HepG2 (cell line): ENCODE measurements around the gene CMTM4. TPM values are rescaled to one million over a fixed set of nuclear protein-coding genes. Genes with fewer than 3 reads are reported as not detected.

Source experiments
- ATAC-seq: fragments of 200-7000 bp; cut with Tn5 transposase; 3 replicates; pipeline ENCODE4 v1.9.1; 2020; ENCODE audit warnings: mild to moderate bottlenecking, moderate library complexity
- BruUV-seq: library from RNA; stranded (reverse); fragments of 400-500 nt; replicated peaks from 2 replicates; lab custom pipeline; 2021; lab: Mats Ljungman, UMichigan
- CTCF ChIA-PET: fragments of 300-600 bp; formaldehyde crosslinking; extraction: SDS; loops from one replicate; lab custom pipeline; 2021; ENCODE audit warnings: low total read pairs, inconsistent platforms, low intra/inter-chr PET ratio; lab: Yijun Ruan, JAX
- POLR2A ChIA-PET: fragments of 350-600 bp; sonication (Branson Sonifier 250); formaldehyde crosslinking; loops from one replicate; lab custom pipeline; 2020; ENCODE audit warnings: antibody characterized with exemption, inconsistent platforms; lab: Yijun Ruan, JAX
- DNase-seq: peaks from one replicate; pipeline ENCODE4 v3.0.0-alpha.2; 2015; ENCODE audit warnings: low spot score
- FAIRE-seq: peaks from 3 replicates; lab custom pipeline; 2011; peaks lifted over from hg19 to GRCh38; lab: Jason Lieb, UNC
- H2AFZ ChIP-seq: one replicate; pipeline ENCODE4 v1.6.1; 2011; ENCODE audit warnings: low read length, inconsistent platforms
- H3K27ac ChIP-seq: fragments of 300-600 bp; 3 replicates; pipeline ENCODE4 v1.8.0; 2011; ENCODE audit warnings: mixed run types, mild to moderate bottlenecking, mixed read lengths, low read length, inconsistent platforms; ENCODE audit not compliant: insufficient read depth; ENCODE audit errors: extremely low read length
- H3K27me3 ChIP-seq, 2 experiments: fragments of 200-600 bp in 1 of 2; 2 replicates in 1 of 2; 3 replicates in 1 of 2; pipeline versions ENCODE4 v1.6.0 to v1.8.0; 2011; ENCODE audit warnings: low read length in 2 of 2, mild to moderate bottlenecking in 2 of 2, moderate library complexity in 2 of 2, inconsistent platforms in 1 of 2; ENCODE audit not compliant: insufficient read depth in 2 of 2, control insufficient read depth in 1 of 2
- H3K36me3 ChIP-seq, 2 experiments: fragments of 200-600 bp in 1 of 2; replicated peaks in 1 of 2; 2 replicates in 1 of 2; 3 replicates in 1 of 2; pipeline versions ENCODE4 v1.5.1 to v1.8.0; 2011; ENCODE audit warnings: low read length in 2 of 2, inconsistent platforms in 1 of 2; ENCODE audit not compliant: insufficient read depth in 2 of 2, control insufficient read depth in 1 of 2
- H3K4me1 ChIP-seq: 2 replicates; pipeline ENCODE4 v1.5.1; 2012; ENCODE audit warnings: low read length, inconsistent platforms; ENCODE audit not compliant: insufficient read depth
- H3K4me2 ChIP-seq: 2 replicates; pipeline ENCODE4 v1.6.0; 2011; ENCODE audit warnings: low read depth, low read length, inconsistent platforms
- H3K4me3 ChIP-seq, 3 experiments: fragments of 200-600 bp in 1 of 3; sonication (generic), shearing (Covaris generic) in 1 of 3; replicated peaks in 1 of 3; 2 replicates each; pipeline ENCODE4 v1.5.1; 2011 to 2016; ENCODE audit warnings: low read length in 3 of 3, inconsistent platforms in 2 of 3, low read depth in 2 of 3, mild to moderate bottlenecking in 2 of 3, control low read depth in 1 of 3, mixed read lengths in 1 of 3; ENCODE audit not compliant: insufficient read depth in 1 of 3
- H3K79me2 ChIP-seq: one replicate; pipeline ENCODE4 v1.6.1; 2011; ENCODE audit warnings: low read length, inconsistent platforms; ENCODE audit not compliant: insufficient read depth
- H3K9ac ChIP-seq: 2 replicates; pipeline ENCODE4 v1.6.0; 2011; ENCODE audit warnings: mild to moderate bottlenecking, low read depth, low read length, inconsistent platforms; ENCODE audit not compliant: insufficient read depth
- H3K9me3 ChIP-seq: 2 replicates; pipeline ENCODE4 v1.5.1; 2012; ENCODE audit warnings: mild to moderate bottlenecking, low read length
- H4K20me1 ChIP-seq: 2 replicates; pipeline ENCODE4 v1.6.0; 2011; ENCODE audit warnings: inconsistent platforms, mild to moderate bottlenecking, low read length, moderate library complexity; ENCODE audit not compliant: insufficient read depth
- ARNT2 ChIP-seq: sonication (generic); formaldehyde crosslinking; IDR thresholded peaks from 2 replicates; pipeline ENCODE4 v1.8.0; 2022; ENCODE audit warnings: mild to moderate bottlenecking, low read depth, missing genetic modification reagents, moderate library complexity
- BORCS8-MEF2B ChIP-seq: sonication (generic); formaldehyde crosslinking; IDR thresholded peaks from 2 replicates; pipeline ENCODE4 v1.8.0; 2022; ENCODE audit warnings: mild to moderate bottlenecking, missing genetic modification reagents
- ETV5 ChIP-seq: IDR thresholded peaks from 2 replicates; pipeline ENCODE4 v1.6.1; 2018; ENCODE audit warnings: missing biosample characterization, missing genetic modification reagents, inconsistent platforms, borderline replicate concordance
- FOSL1 ChIP-seq: sonication (generic); formaldehyde crosslinking; IDR thresholded peaks from 2 replicates; pipeline ENCODE4 v1.9.0; 2021; ENCODE audit warnings: missing genetic modification reagents, borderline replicate concordance
- GTF3A ChIP-seq: sonication (generic); formaldehyde crosslinking; conservative IDR thresholded peaks from 2 replicates; pipeline ENCODE4 v1.4.0; 2020; ENCODE audit warnings: mild to moderate bottlenecking, missing genetic modification reagents
- NFE2L2 ChIP-seq: fragments of 150-350 bp; IDR thresholded peaks from 2 replicates; pipeline ENCODE4 v1.6.1; 2014; ENCODE audit warnings: low read length
- NPAS2 ChIP-seq: sonication (generic); formaldehyde crosslinking; IDR thresholded peaks from 2 replicates; pipeline ENCODE4 v1.8.0; 2022; ENCODE audit warnings: mild to moderate bottlenecking, missing genetic modification reagents, borderline replicate concordance
- PHF8 ChIP-seq: sonication (generic); formaldehyde crosslinking; IDR thresholded peaks from 2 replicates; pipeline ENCODE4 v1.5.0; 2020; ENCODE audit warnings: missing genetic modification reagents
- REL ChIP-seq: sonication (generic); formaldehyde crosslinking; conservative IDR thresholded peaks from 2 replicates; pipeline ENCODE4 v1.8.0; 2022; ENCODE audit warnings: mild to moderate bottlenecking, missing genetic modification reagents, moderate library complexity
- RXRB ChIP-seq: IDR thresholded peaks from 2 replicates; pipeline ENCODE4 v1.6.1; 2016; ENCODE audit warnings: borderline replicate concordance, missing genetic modification reagents, missing compliant biosample characterization
- SMAD1 ChIP-seq: sonication (generic); formaldehyde crosslinking; IDR thresholded peaks from 2 replicates; pipeline ENCODE4 v1.4.0; 2020; ENCODE audit warnings: missing genetic modification reagents, low read depth, mild to moderate bottlenecking, borderline replicate concordance
- SP2 ChIP-seq: sonication (generic); formaldehyde crosslinking; IDR thresholded peaks from 2 replicates; pipeline ENCODE4 v1.5.1; 2020; ENCODE audit warnings: mild to moderate bottlenecking, missing genetic modification reagents
- TEF ChIP-seq: sonication (generic); formaldehyde crosslinking; IDR thresholded peaks from 2 replicates; pipeline ENCODE4 v1.5.0; 2020; ENCODE audit warnings: missing genetic modification reagents
- THRA ChIP-seq: sonication (generic); formaldehyde crosslinking; IDR thresholded peaks from 2 replicates; pipeline ENCODE4 v1.4.0; 2020; ENCODE audit warnings: missing genetic modification reagents, borderline replicate concordance
- U2AF1 ChIP-seq: fragments of 200-400 bp; formaldehyde crosslinking; optimal IDR thresholded peaks from 2 replicates; pipeline ENCODE3; 2017; ENCODE audit warnings: mild to moderate bottlenecking, low read depth, low read length
- ZNF296 ChIP-seq: sonication (generic); formaldehyde crosslinking; conservative IDR thresholded peaks from 2 replicates; pipeline ENCODE4 v1.5.0; 2020; ENCODE audit warnings: mild to moderate bottlenecking, missing genetic modification reagents
- ZNF432 ChIP-seq: sonication (generic); formaldehyde crosslinking; IDR thresholded peaks from 2 replicates; pipeline ENCODE4 v1.5.0; 2020; ENCODE audit warnings: missing genetic modification reagents, mild to moderate bottlenecking, borderline replicate concordance
- ZNF468 ChIP-seq: sonication (generic); formaldehyde crosslinking; IDR thresholded peaks from 2 replicates; pipeline ENCODE4 v1.8.0; 2022; ENCODE audit warnings: mild to moderate bottlenecking, moderate library complexity, missing genetic modification reagents
- ZNF674 ChIP-seq: sonication (generic); formaldehyde crosslinking; IDR thresholded peaks from 2 replicates; pipeline ENCODE4 v1.5.0; 2020; ENCODE audit warnings: low read depth, mild to moderate bottlenecking, missing genetic modification reagents
- ZNF703 ChIP-seq: sonication (generic); formaldehyde crosslinking; IDR thresholded peaks from 2 replicates; pipeline ENCODE4 v1.5.1; 2020; ENCODE audit warnings: missing genetic modification reagents, mild to moderate bottlenecking, moderate library complexity, borderline replicate concordance
- WGBS: methylation state at CpG from one replicate; pipeline ENCODE4 v1.1.6; 2017; ENCODE audit warnings: low lambda C conversion rate; 5-methylcytosine and 5-hydroxymethylcytosine counted together
- in situ Hi-C: cut with HindIII; loops from 2 replicates; pipeline ENCODE4 v1.10.0; 2017; ENCODE audit warnings: low pct_unique_long_range_greater_than_20kb; ENCODE audit not compliant: extremely low pct_ligation_motif_present
- intact Hi-C: fragments of 100-400 bp; cut with micrococcal nuclease; formaldehyde crosslinking; loops from one replicate; pipeline ENCODE4 v1.10.0; 2022; ENCODE audit not compliant: unreplicated experiment
- polyA plus RNA-seq, 8 experiments: library from polyadenylated mRNA; depleted of rRNA in 3 of 8; stranded (reverse) in 7 of 8; unstranded in 1 of 8; fragments of >200 nt; fragmentation: Illumina TruSeq in 4 of 8; extraction: Trizol in 4 of 8; gene quantifications; 2 replicates each; pipeline versions ENCODE4 v1.2.1 to v1.2.3, GENCODE V29; 2011 to 2016; ENCODE audit warnings: low read depth in 4 of 8, missing spikeins in 1 of 8, mixed read lengths in 1 of 8; ENCODE audit not compliant: insufficient read depth in 1 of 8
- total RNA-seq, 5 experiments: library from RNA; depleted of rRNA; stranded (reverse); fragments of >200 nt; fragmentation: Illumina TruSeq; extraction: Trizol; gene quantifications; 2 replicates each; pipeline ENCODE4 v1.2.3, GENCODE V29; 2016; ENCODE audit warnings: low read depth in 1 of 5

CMTM4 gene
- total and polyA plus RNA-seq, 2 of the 13 experiments (the other 11 are each of a cell fraction or from before 2014, with no cell fraction given), result 32.0 to 36.3 TPM

- in situ Hi-C loops (no loop called here), intact Hi-C loops (loop anchor here (2.0 kb wide), 1 partner anchor 78 kb away; no protein-coding TSS in a partner anchor)
- no peak for DNase-seq
- Histone ChIP-seq H3K4me3 (no peak overlapping the region), H3K27ac (peak overlapping the region; percentile 3), H4K20me1 (peaks cover 22% of the 10 kb centered on the region; the same call in 1 of the 2 replicates), H3K79me2 (peaks cover 29% of the 10 kb centered on the region), H3K9me3 (no peaks in the 10 kb centered on the region), H3K27me3 (no peaks in the 10 kb centered on the region), H3K4me2 (no peak overlapping the region), H3K4me1 (peaks cover 30% of the 10 kb centered on the region), H3K9ac (no peak overlapping the region), H3K36me3 (peaks cover 42 to 88% of the 10 kb centered on the region in 2 experiments), H2AFZ (no peak overlapping the region)
- ChIA-PET CTCF (interaction anchor here (1.1 to 1.9 kb wide), 3 partner anchors 13 to 90 kb away, joined by 3 to 5 read pairs (median 5); no protein-coding TSS in a partner anchor), POLR2A (interaction anchor here (1.6 kb wide), 2 partner anchors 10 to 12 kb away, joined by 5 read pairs; no protein-coding TSS in a partner anchor)
- WGBS, result 78% methylated on average over 2 of the region's 2 CpGs
- FAIRE-seq, result no peak
- TF ChIP-seq REL (CRISPR knock-in tag) (no peak), SP2 (no peak), ZNF432 (CRISPR knock-in tag) (no peak), THRA (CRISPR knock-in tag) (no peak), TEF (CRISPR knock-in tag) (no peak), PHF8 (CRISPR knock-in tag) (no peak), ARNT2 (CRISPR knock-in tag) (no peak), NFE2L2 (no peak), FOSL1 (CRISPR knock-in tag) (no peak), GTF3A (CRISPR knock-in tag) (no peak), SMAD1 (CRISPR knock-in tag) (no peak), ZNF296 (CRISPR knock-in tag) (no peak), RXRB (CRISPR knock-in tag) (no peak), ZNF703 (CRISPR knock-in tag) (no peak), ZNF468 (CRISPR knock-in tag) (no peak), BORCS8-MEF2B (no peak), ETV5 (CRISPR knock-in tag) (no peak), NPAS2 (CRISPR knock-in tag) (no peak), U2AF1 (no peak), ZNF674 (CRISPR knock-in tag) (no peak)
- BruUV-seq, result no TSS peak
- peak; percentile 20 for ATAC-seq
Observed at GRCh38 chr16:66740533-66740932, 44.0 kb upstream of the CMTM4 start.
